SK-N-SH treated with all-trans-retinoic acid at 6 μM for 48 hours (cell line): ENCODE data around the gene PLOD2.

ENCODE experiments used
- ATAC-seq: fragments of 200-7000 bp; cut with Tn5 transposase; 3 replicates; pipeline ENCODE4 v1.9.1; 2020; ENCODE audit warnings: mild to moderate bottlenecking, moderate library complexity
- ARNTL ChIP-seq: fragments of 450-650 bp; formaldehyde crosslinking; IDR thresholded peaks from 2 replicates; pipeline ENCODE4 v1.5.0; 2020; ENCODE audit warnings: low read depth, mild to moderate bottlenecking, moderate library complexity, borderline replicate concordance
- BACH2 ChIP-seq: fragments of 250-450 bp; sonication (Bioruptor Pico); IDR thresholded peaks from 2 replicates; pipeline ENCODE4 v1.9.0; 2021; ENCODE audit warnings: mild to moderate bottlenecking, borderline replicate concordance
- CSDC2 ChIP-seq: fragments of 250-450 bp; sonication (Bioruptor Pico); IDR thresholded peaks from 2 replicates; pipeline ENCODE4 v1.5.0; 2020; ENCODE audit warnings: mild to moderate bottlenecking, moderate library complexity
- CSRNP3 ChIP-seq: fragments of 250-450 bp; sonication (Bioruptor Pico); IDR thresholded peaks from 2 replicates; pipeline ENCODE4 v1.5.1; 2021; ENCODE audit warnings: mild to moderate bottlenecking, moderate library complexity
- GLIS3 ChIP-seq: fragments of 250-450 bp; sonication (Bioruptor Pico); IDR thresholded peaks from 2 replicates; pipeline ENCODE4 v1.5.0; 2020; ENCODE audit warnings: mild to moderate bottlenecking, moderate library complexity
- ISL1 ChIP-seq: fragments of 250-450 bp; sonication (Bioruptor Pico); IDR thresholded peaks from 2 replicates; pipeline ENCODE4 v2.1.2; 2022; ENCODE audit warnings: mild to moderate bottlenecking, moderate library complexity
- OSR1 ChIP-seq: fragments of 250-450 bp; sonication (Bioruptor Pico); IDR thresholded peaks from 2 replicates; pipeline ENCODE4 v1.8.0; 2022; ENCODE audit warnings: moderate library complexity, mild to moderate bottlenecking, inconsistent platforms
- PATZ1 ChIP-seq: fragments of 250-450 bp; sonication (Bioruptor Pico); IDR thresholded peaks from 2 replicates; pipeline ENCODE4 v1.8.0; 2020; ENCODE audit warnings: mild to moderate bottlenecking, moderate library complexity, borderline replicate concordance
- POU6F1 ChIP-seq: fragments of 250-450 bp; sonication (Bioruptor Pico); IDR thresholded peaks from 2 replicates; pipeline ENCODE4 v1.8.0; 2021; ENCODE audit warnings: low read depth, mild to moderate bottlenecking, moderate library complexity, borderline replicate concordance
- PPARA ChIP-seq: fragments of 250-450 bp; sonication (Bioruptor Pico); IDR thresholded peaks from 2 replicates; pipeline ENCODE4 v1.5.0; 2020; ENCODE audit warnings: mild to moderate bottlenecking, borderline replicate concordance
- RARB ChIP-seq: fragments of 250-450 bp; sonication (Bioruptor Pico); IDR thresholded peaks from 2 replicates; pipeline ENCODE4 v1.8.0; 2021; ENCODE audit warnings: mild to moderate bottlenecking, moderate library complexity
- SNAI2 ChIP-seq: fragments of 250-450 bp; sonication (Bioruptor Pico); IDR thresholded peaks from 2 replicates; pipeline ENCODE4 v1.5.0; 2020; ENCODE audit warnings: mild to moderate bottlenecking, moderate library complexity
- TCF4 ChIP-seq: fragments of 250-450 bp; sonication (Bioruptor Pico); IDR thresholded peaks from 2 replicates; pipeline ENCODE4 v1.8.0; 2021; ENCODE audit warnings: mild to moderate bottlenecking, moderate library complexity, borderline replicate concordance
- TOX ChIP-seq: fragments of 250-450 bp; sonication (Bioruptor Pico); IDR thresholded peaks from 2 replicates; pipeline ENCODE4 v1.8.0; 2021; ENCODE audit warnings: mild to moderate bottlenecking, moderate library complexity, borderline replicate concordance
- TSHZ2 ChIP-seq: fragments of 250-450 bp; sonication (Bioruptor Pico); IDR thresholded peaks from 2 replicates; pipeline ENCODE4 v1.5.0; 2020; ENCODE audit warnings: mild to moderate bottlenecking, moderate library complexity
- ZC3H10 ChIP-seq: fragments of 250-450 bp; sonication (Bioruptor Pico); IDR thresholded peaks from 2 replicates; pipeline ENCODE4 v1.5.1; 2021; ENCODE audit warnings: mild to moderate bottlenecking, moderate library complexity
- ZNF8 ChIP-seq: fragments of 450-650 bp; formaldehyde crosslinking; IDR thresholded peaks from 2 replicates; pipeline ENCODE4 v1.5.0; 2020; ENCODE audit warnings: mild to moderate bottlenecking, moderate library complexity

Gene PLOD2

GRCh38 chr3:146184241-146185015, 23.4 kb upstream of the PLOD2 start:
- no peak for ATAC-seq
- TF ChIP-seq PPARA (CRISPR knock-in tag) (no peak), TSHZ2 (CRISPR knock-in tag) (no peak), CSDC2 (no peak), POU6F1 (CRISPR knock-in tag) (no peak), ZC3H10 (CRISPR knock-in tag) (no peak), SNAI2 (no peak), OSR1 (CRISPR knock-in tag) (no peak), RARB (CRISPR knock-in tag) (no peak), CSRNP3 (CRISPR knock-in tag) (no peak)

- TF ChIP-seq PATZ1 (CRISPR knock-in tag) (no peak), TSHZ2 (CRISPR knock-in tag) (no peak), TCF4 (no peak), ARNTL (CRISPR knock-in tag) (no peak), PPARA (CRISPR knock-in tag) (no peak), CSDC2 (no peak), ISL1 (CRISPR knock-in tag) (no peak), BACH2 (CRISPR knock-in tag) (no peak), ZNF8 (no peak), OSR1 (CRISPR knock-in tag) (no peak), TOX (CRISPR knock-in tag) (no peak), RARB (CRISPR knock-in tag) (no peak), GLIS3 (no peak), ZC3H10 (CRISPR knock-in tag) (no peak)
- ATAC-seq: no peak
Measured at GRCh38 chr3:146181216-146181615, 20.2 kb upstream of the PLOD2 start.

- TF ChIP-seq TOX (CRISPR knock-in tag) (no peak), OSR1 (CRISPR knock-in tag) (no peak), POU6F1 (CRISPR knock-in tag) (no peak)
- no peak for ATAC-seq
Measured at GRCh38 chr3:146180376-146180775, 19.4 kb upstream of the PLOD2 start.
